HUDEP-2 (cell line): ENCODE data around the gene RAB35.
"Not testable (repeated sequence)": the region's sequence is repeated elsewhere in the genome, so short reads cannot be mapped to it uniquely, and the experiment has no call there.

Source experiments
- DNase-seq, 76 experiments: peaks; one replicate each; lab custom pipeline; 2025; ENCODE audit not compliant: unreplicated experiment in 76 of 76; lab: John Stamatoyannopoulos, UW

RAB35 gene

GRCh38 chr12:120064054-120064940 lies 52.3 kb downstream of the RAB35 start:
- DNase-seq: no peak

- DNase-seq: no peak
Measured at GRCh38 chr12:120062976-120063579, 53.5 kb downstream of the RAB35 start.

GRCh38 chr12:120061575-120062214 lies 54.9 kb downstream of the RAB35 start:
- DNase-seq: no peak

- no peak for DNase-seq
Measured at GRCh38 chr12:120060717-120061116, 55.8 kb downstream of the RAB35 start.

- no peak for DNase-seq
Measured at GRCh38 chr12:120060196-120060595, 56.4 kb downstream of the RAB35 start.

DNA sequence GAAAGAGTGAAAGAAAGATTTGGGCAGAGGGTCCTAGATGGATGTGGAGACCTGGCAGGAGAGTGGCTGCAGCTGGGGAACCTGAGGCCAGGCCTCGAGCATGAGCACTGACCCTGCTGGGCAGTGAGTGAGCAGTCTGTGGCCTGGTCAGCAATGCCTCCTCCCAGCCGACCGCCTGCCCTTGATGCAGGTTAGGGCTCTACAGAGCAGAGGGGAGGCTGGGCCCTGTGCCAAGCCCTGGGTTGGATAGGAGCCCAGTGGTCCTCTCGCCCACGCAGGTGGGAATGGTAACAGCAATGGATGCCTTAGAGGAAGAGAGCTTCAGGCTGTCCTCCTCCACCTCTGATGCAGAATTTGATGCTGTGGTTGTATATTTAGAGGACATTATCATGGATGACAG lies 59.8 kb downstream of the RAB35 start:
- DNase-seq: no peak

- DNase-seq: no peak
Measured at GRCh38 chr12:120055231-120056000, 61.1 kb downstream of the RAB35 start.

- DNase-seq: no peak
Measured at GRCh38 chr12:120054293-120054692, 62.3 kb downstream of the RAB35 start.

DNA sequence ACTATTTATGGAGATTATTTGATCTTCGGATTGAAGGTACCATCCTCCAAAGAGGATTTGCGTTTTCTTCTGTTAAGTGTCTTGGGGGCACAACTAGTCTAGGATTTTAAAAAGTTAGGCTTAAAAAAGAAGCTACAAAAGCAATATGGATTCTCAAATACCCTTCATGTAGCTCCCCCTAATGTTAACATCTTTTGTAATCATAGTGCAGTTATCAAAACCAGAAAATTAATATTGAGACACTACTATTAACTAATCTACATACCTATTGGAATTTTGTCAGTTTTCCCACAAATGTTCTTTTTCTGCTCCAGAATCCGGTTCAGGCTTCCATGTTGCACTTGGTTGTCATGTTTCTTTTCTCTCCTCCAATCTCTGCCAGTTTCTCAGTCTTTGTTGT lies 65.0 kb downstream of the RAB35 start:
- no peak for DNase-seq

GRCh38 chr12:120049426-120049825 lies 67.1 kb downstream of the RAB35 start:
- no peak for DNase-seq

DNA sequence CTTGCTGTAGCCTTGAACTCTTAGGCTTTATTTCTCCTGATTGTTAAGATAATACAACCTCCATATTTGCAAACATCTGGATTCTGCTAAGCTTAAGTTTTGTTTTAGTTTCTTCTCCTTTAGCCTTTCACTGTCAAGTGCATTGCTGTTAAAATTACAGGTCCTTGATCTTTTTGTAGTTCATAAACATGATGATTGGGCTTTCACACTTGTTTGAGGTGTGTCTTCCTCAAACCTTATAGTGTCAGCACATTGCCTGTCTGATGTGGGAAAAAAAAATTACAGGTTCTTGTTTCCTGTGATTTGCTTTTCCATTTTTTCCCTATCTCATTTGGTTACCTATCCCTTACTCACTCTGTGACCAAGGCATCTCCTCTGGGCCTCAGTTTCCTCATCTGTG lies 68.3 kb downstream of the RAB35 start:
- no peak for DNase-seq

GRCh38 chr12:120047072-120047471 lies 69.5 kb downstream of the RAB35 start:
- no peak for DNase-seq

- DNase-seq: not testable (repeated sequence)
Measured at GRCh38 chr12:120045367-120045766, 71.2 kb downstream of the RAB35 start.
